Measurements from ENCODE around the gene ARHGEF3.

Gene ARHGEF3

DNA sequence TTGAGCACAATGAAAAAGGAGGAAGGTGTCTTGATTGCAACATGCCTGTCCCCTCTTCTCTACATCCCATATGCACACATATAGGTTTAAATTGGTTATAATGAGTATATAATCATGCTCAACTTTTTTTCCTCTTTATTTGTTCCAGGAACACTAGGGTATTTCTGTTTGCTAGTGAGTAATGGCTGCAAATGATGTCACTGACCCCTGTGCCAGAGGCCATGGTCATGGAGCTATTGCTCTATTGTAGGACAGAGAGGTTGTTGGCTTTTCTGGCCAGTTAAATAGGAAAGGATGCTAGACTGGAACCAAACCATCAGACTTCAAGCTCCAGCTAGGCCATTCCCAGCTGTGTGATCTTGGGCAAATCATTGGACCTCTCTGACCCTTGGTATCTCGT lies 9.6 kb downstream of the ARHGEF3 start:
- no peak for DNase-seq

DNA sequence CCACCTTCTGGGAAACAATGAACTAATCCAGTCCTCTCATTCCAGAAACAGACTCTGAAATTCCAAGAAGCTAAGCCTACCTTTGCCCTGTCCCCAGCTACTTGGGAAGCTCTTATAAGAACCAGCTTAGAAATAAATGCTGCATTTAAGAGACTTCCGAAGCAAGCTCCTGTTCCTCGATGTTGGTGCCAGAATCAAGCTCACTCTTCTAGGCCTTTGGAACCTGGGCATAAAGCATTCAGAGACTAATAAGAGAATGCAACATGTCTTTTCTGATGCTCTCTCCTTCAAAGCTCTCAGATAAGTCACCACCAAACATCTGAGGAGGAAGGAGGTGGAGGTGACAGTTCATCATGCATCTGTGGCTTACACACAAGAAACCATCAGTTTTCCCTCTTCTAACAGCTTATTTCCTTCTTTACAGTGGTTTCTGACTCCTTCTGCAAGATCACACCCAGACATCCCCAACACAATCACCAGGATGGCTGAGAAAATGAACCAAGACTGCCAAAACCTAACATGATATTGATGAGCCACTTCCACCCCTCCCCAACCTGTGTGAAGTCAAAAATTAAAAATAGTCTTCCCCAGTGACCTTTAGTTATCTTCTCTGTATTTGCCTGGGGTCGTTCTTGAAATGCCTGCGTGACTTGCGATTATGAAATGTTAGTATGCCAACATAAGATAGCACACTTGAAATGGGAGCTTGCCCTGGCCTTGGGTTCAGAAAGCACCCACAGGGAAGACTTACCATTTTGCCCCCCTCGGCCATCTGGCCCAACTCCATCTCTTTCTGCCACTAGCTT lies 11.5 kb downstream of the ARHGEF3 start:
- DNase-seq, result no peak

GRCh38 chr3:56789076-56789475 lies 12.7 kb downstream of the ARHGEF3 start:
- DNase-seq, result no peak

- DNase-seq, result no peak
These were observed 13.2 kb downstream of the ARHGEF3 start for GRCh38 chr3:56788521-56788920.

DNA sequence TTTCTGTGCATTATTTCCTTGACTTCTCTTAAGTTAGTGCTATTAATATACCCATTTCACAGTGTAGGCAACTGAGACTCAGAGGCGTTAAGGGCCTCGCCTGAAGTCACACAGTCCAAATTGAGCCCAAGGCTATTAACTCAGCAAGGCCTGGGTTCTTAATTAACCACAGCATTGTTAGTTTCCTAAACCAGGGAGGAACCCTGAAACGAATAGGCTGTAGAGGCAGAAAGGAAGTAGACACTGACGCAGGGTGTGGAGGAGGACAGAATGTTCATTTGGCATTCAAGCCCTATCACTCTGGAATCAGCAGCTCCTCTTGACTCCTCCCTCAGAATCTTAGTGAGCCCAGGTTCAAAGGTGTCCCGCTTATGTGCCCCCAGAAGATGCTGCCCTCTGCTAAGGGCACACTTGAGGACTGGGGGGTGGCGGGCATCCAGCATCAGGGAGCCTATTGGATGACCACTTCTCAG lies 13.9 kb downstream of the ARHGEF3 start:
- peak; percentile 11 for DNase-seq

GRCh38 chr3:56787258-56787775 lies 14.4 kb downstream of the ARHGEF3 start:
- no peak for DNase-seq

- no peak for DNase-seq
These were observed 16.2 kb downstream of the ARHGEF3 start for GRCh38 chr3:56785499-56785898.

- no peak for DNase-seq
These were observed 17.2 kb downstream of the ARHGEF3 start for GRCh38 chr3:56784448-56785001.

DNA sequence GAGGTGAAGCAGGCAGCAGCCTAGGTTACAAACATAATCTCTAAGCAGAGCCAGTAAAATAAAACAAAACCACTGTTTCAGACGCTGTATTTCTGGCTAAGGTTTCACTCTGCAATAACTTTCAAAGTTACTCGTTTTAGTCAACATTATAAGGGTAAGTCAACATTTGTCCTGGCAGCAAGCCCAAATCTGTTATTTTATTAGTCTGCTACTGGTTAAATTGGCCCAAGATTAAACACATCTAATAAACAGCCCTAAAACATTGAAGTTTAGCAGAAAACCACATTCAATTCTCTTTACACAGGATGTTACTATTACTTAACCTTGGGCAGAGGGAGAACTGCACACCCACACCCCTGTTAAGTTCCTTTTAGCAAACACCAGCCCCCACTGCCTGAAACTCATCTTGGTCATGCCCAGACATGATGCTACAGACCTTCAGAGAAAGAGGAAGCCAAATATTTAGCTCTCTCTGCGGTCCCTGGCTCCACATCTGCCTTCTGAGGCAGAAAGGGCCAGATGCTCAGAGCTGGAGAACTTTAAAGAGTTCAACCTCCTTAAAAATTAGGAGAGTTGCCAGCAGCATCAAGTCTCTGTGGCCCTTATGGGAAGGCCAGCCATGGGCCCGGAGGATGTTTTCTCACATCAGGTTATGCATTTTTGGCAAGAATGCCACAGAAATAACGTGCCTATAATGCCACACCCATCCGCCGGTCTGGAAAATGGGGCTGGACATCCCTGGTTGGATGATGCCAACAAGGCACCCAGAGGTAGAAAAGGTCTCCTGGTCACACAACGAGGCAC lies 17.9 kb downstream of the ARHGEF3 start:
- peak; percentile 64 for DNase-seq

DNA sequence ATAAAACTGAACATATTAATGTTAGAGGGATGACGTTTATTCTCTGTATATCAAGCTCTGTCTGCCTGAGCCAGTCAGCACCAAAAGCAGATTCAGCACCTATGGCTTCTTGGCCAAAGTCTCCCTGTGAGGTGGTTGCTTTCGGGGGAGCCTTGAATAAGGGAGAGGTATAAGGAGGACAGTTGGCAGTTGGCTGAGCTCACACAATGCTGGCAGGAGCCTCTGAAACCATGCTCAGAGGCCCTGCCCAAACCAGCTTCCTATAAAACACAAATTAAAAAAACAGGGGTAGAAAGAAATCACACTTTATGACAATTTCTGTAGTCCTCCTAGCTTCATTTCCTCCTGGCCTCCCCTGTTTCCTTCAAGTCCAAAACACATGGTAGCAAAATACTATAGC lies 18.8 kb downstream of the ARHGEF3 start:
- DNase-seq, result no peak

GRCh38 chr3:56782215-56782614 lies 19.5 kb downstream of the ARHGEF3 start:
- no peak for DNase-seq

DNA sequence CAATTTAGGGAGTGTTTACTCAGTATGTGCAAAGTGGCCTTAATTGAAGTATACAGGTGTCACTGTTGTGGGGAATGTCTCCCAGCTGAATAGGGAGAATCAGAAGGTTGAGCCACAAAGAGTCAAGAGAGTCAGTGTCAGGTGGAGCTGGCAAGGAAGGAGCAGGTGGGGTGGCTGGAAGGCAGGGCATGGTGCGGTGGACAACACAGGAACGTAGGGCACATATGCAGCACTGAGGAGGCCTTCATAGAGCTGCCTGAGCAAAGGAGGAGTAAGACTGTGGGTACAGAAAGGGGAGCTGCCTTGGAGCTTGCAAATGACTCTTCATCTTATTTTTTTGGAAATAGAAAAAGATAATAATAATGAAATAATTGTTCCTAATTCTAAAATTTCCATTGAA lies 20.0 kb downstream of the ARHGEF3 start:
- DNase-seq, result no peak

- no peak for DNase-seq
These were observed 20.8 kb downstream of the ARHGEF3 start for GRCh38 chr3:56780936-56781335.

GRCh38 chr3:56778893-56779292 lies 22.9 kb downstream of the ARHGEF3 start:
- DNase-seq, result no peak

DNA sequence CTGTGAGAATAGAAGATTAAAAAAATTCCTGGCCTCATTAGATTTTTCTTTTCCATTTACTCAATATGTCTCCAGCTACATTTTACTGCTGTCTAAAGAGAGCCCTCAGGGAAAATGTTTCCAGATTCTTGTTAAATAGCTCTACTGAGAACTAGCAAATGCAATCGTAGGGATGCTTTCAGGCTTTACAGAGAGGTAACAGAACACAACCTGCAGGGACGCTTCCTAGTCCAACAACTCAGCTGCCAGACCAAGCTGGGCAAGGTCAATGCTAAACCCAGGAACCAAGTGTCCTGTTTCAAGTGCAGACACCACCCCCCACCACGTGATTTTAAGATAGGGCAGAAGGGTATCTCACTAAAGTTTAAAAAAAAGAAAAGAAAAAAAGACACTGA lies 25.2 kb downstream of the ARHGEF3 start:
- no peak for DNase-seq

- no peak for DNase-seq
These were observed 25.8 kb downstream of the ARHGEF3 start for GRCh38 chr3:56775838-56776555.

- DNase-seq, result no peak
These were observed 26.3 kb downstream of the ARHGEF3 start for GRCh38 chr3:56775445-56775837.

DNA sequence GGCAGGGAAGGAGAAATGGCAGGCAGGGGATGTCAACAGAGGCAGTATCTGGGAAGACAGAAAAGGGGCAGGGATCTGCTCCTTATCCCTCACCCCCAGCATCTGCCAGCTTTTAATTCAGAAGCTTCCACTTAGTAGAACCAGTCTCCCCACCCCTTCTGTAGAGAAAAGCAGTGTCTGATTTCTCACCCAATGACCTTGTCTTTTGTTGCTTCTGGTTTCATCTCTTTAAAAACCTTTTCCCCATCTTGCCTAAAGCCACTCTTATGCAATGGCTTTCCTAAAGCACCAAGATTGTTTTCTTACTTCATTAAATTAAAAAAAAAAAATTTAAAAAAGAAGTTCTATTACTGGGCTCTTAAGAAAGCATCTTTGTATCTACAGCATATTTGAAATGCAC lies 27.8 kb downstream of the ARHGEF3 start:
- DNase-seq, result no peak

DNA sequence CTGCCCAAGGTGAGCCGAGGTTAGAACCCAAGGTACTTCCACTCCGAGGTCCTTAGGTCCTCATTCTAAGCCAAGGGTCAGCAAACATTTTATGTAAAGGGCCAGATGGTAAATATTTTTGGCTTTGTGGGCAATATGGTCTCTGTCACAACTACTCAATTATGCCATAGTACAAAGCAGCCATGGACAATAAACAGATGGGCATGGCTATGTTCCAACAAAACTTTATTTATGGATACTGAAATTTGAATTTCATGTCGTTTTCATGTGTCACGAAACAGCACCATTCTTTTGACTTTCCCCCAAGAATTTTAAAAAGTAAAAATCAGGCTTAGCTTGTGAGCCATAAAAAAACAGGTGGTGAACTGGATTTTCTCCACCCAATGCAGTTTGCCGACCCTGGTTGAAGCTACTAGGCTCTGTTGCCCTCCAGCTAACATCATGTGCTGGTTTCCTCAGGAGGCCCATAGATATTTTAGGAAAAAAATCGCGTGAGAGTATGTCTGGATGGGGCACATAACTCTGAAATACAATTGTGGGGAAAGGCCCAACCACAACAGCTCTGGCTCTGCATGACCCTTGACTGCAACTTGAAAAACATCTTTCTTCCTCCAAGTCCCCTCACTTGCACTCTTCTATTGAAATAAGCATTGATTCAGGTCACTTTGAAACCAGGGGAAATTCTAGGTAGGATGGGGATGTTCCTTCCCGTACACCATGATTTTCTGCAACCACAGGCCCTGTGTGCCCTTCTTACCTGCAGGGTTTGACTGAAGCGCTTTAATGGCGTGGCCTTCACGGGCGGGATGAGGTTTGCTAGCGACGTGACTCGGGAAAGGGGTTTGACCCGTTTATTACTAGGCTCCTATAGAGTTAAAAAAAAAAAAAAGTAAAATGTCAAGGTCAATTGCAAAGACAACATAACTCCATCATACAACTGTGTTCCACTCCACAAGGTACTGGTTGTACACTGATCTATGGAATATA lies 28.5 kb downstream of the ARHGEF3 start:
- no peak for DNase-seq

DNA sequence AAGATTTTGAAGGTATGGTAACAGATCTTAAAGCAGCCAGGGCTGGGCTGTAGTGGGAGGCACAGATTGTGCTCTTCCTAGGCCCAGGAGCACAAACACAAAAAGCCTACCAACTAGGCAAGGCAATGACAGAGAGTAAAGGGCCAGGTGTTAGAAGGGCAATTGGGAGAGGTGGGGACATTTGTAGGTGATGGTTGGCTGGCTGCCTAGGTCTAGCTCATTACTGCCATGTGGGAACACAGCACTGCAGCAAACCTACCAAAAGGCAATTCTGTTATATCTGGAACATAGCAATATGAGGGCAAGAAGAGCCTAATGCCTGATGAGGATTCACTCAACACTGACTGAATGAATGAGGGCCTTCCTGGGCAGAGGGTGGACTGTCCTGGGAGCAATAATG lies 30.4 kb downstream of the ARHGEF3 start:
- DNase-seq, result no peak

DNA sequence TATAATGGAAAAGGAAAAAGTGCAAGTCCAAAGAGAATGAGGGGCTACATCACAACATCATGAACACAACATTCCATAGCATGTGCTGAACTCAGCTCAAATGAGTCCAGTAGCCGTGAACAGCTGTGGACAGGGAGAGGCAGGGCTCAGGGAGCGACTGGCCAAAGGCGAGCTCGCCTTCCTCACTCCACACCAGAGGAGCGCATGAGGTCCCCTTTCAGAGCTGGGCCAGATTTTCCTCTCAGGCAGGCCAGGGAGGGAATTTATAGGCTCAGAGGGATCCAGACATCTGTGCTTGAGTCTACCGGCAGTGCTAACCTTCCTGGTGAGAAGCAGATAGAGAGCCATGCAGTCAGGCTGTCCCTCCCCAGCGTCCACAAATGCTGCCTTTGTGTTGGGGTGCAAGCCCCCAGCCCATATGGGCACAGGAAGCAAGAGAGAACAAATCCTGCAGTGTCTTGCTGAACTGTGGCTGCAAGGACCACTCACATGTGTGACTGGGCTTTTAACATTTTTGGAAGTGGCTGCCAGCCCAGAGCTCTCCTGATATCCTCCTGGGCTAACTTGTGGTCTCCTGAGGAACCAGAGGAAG lies 32.5 kb downstream of the ARHGEF3 start:
- no peak for DNase-seq
